ENCODE data around the gene TWSG1.

GRCh38 chr18:9417073-9417851 is 82.7 kb downstream of the TWSG1 start:
- TF ChIP-seq CTCF (IDR thresholded peaks at IDR 0.05): no peak
- no peak for TF ChIP-seq POLR2A (IDR thresholded peaks at IDR 0.05)

Data from heart left ventricle (tissue), 13 donors.